M059J (cell line): Measurements from ENCODE around the gene TUBGCP6. TPM values are rescaled to one million over a fixed set of nuclear protein-coding genes. Genes with fewer than 3 reads are reported as not detected.

Experiments used
- DNase-seq: peaks from one replicate; pipeline ENCODE4 v3.0.0-alpha.2; 2012; ENCODE audit warnings: low read depth
- total RNA-seq: library from RNA; depleted of rRNA; stranded (reverse); fragments of >200 nt; shearing (Covaris generic); gene quantifications from 2 replicates; pipeline ENCODE4 v1.2.3, GENCODE V29; 2014

Gene TUBGCP6
- total RNA-seq, 1 experiment from 2014 or later = 12.5 TPM

- no peak for DNase-seq
These were observed 18.3 kb upstream of the TUBGCP6 start for GRCh38 chr22:50262973-50263617.

- peak; percentile 55 for DNase-seq
These were observed 17.7 kb upstream of the TUBGCP6 start for GRCh38 chr22:50262460-50262911.

DNA sequence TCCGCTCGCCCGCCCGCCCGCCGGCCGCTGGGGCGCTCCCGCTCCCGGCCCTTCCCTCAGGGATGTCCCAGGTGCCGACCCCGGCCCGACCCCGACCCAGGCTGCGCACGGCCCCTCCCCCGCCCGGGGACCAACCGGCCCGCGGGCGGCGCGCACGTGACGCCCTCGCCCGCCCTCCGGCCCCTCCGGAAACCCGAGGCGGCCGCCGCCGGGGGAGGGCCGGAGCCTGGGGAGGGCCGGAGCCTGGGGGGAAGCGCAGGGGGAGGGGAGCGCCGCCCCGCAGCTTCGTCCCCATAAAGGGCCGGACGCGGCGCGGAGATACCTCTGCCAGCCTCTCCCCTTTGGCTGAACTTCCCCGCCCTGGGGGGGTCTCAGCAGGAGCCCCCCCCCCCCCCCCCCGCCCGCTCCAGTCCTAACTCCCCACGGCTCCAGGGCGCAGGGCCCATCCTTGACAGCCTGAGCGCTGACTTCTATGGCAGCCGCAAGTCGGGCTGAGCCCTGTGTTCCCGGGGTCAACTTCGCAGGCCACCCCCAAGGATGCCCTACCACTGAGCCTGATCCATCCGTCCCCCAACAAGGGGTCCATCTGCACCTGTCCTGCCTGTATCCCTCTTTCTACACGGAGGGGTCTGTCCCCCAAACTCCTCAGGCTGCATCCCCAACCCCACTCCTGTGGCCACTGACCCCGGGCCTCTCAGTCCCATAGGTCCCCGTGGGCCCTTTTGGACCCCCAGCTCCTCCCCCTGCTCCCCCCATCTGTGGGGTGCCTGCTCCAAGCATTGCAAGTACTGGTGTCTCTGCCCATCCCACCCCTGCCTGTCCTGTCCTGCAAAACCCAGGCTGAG is 17.0 kb upstream of the TUBGCP6 start, which contains the start of gene MAPK12:
MAPK12 (minus strand) TSS at position 69 of the 845 bp plus-strand sequence. CDS start 174 bp downstream, outside the sequence.
- DNase-seq = peak; percentile 29

GRCh38 chr22:50260801-50261614 is 16.2 kb upstream of the TUBGCP6 start:
- peak; percentile 53 for DNase-seq

DNA sequence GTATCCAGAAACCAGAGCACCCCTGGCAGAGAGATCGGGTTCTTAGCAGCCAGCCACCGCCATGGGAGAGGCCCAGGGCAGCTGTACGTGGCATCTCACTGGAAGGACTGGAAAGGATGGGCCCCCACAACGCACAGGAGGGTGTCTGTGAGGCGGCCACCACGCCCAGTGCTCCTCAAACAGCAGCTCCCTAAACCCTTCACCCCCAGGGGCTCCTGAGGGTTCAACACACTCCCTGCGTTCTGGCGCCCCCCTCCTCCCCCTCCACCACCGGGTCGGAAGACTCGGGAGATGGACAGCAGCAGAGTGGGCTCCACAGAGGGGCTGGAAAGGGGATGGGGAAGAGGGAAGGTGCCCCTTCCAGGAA is 15.6 kb upstream of the TUBGCP6 start:
- no peak for DNase-seq

- DNase-seq = no peak
These were observed 14.5 kb upstream of the TUBGCP6 start for GRCh38 chr22:50259302-50259701.

GRCh38 chr22:50258361-50259292 is 13.8 kb upstream of the TUBGCP6 start:
- DNase-seq = no peak

DNA sequence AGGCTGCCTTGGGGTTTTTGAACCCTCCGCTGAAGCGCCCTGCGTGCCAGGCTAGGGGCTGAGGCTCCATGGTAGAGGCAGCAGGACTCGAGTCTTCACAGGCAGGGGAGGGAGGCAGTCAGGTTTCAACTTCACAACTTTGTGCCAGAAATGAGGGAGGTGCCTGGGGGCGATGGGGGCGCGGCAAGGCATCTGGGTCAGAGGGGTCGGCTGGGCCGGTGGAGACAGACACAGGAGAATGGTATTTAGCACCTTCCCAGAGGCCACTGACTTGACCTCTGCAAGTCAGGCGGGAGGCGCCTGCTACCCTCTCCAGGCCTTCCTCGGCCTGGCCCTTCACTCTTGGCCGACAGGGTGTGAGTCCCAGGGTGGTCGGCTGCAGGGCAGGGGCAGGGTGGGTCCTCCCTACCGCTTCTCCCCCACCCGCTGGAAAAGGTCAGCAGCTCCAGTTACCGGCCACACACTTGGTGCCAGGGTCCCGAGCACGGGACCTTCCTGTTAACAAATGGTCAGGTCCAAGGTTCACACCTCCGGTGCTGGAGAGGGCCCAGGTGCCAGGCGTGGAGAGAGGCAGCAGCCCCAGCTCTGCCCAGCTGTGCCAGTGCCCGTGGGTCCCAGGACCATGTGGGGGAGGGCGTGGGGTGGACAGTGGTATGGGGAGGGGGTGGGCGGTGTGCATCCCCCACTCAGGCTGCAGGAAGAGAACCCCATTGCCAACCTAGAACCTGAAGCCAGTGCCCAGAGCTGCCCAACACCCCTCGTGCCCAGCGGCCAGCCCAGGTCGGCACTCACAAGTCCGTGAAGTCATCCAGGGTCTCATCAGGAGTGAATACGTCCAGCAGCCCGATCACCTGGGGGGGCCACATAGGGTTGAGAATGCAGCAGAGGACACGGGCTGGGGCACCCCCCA is 12.9 kb upstream of the TUBGCP6 start:
- DNase-seq = no peak

DNA sequence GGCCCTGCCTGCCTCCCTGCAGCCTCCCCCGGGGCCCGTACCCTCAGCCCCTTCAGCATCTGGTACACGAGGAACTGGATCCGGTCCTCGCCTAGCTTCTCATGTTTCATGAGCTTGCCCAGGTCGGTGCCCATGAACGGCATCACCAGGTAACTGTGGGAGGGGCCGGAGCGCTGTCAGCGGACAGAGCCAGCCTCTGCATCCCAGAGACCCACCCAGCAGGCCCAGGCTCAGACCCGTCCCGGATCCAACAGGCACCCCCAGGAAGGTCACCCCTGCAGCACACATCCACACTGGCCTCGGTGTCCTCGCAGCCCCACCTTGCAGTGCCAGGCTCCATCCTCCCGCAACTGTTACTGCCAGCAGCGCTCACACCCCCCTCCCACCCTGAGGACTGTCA is 12.2 kb upstream of the TUBGCP6 start:
- DNase-seq = no peak

DNA sequence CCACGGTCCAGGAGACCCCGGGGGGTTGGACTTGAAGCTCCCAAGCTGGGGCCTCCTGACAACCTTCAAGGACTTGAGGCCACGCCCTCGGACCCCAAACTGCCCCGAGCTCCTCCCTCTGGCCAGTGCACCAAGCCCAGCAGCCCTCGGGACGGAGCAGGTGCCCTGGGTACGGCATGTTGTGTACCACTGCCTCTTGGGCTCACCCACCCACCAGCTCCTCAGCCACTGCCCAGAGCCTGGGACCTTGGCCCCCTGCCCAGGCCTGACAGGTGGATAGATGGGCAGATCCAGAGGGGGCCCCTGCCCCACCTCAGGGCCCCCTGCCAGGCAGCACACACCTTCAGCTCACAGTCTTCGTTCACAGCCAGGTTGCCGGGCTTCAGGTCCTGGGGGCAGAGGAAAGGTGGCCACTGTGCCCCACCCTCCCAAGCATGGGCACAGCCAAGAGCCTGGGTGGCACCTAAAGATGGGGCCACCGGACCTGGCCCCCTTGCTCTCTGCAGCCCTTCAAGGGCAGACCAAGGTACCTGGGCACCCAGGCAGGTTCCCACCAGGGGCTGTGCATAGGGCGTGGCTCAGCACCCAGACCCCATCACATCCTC is 11.5 kb upstream of the TUBGCP6 start:
- DNase-seq = no peak

- DNase-seq = no peak
These were observed 10.8 kb upstream of the TUBGCP6 start for GRCh38 chr22:50255607-50256006.

DNA sequence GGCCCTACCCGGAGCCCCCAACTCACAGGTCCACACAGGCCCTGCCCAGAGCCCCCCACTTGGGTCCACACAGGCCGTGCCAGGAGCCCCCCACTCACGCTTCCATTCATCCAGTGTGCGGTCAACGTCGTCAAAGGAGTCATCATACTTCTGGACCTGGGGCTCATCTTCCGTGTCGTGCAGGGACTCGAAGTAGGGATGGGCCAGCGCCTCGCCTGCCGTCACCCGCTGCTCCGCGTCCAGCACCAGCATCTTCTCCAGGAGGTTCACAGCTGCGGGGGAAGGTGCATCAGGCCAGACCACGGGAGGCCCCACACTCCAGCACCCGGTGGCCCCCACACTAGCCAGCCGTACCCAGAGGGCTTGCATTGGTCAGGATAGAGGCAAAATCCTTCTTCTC is 10.3 kb upstream of the TUBGCP6 start:
- DNase-seq = no peak

- no peak for DNase-seq
These were observed 9.1 kb upstream of the TUBGCP6 start for GRCh38 chr22:50253941-50254340.

DNA sequence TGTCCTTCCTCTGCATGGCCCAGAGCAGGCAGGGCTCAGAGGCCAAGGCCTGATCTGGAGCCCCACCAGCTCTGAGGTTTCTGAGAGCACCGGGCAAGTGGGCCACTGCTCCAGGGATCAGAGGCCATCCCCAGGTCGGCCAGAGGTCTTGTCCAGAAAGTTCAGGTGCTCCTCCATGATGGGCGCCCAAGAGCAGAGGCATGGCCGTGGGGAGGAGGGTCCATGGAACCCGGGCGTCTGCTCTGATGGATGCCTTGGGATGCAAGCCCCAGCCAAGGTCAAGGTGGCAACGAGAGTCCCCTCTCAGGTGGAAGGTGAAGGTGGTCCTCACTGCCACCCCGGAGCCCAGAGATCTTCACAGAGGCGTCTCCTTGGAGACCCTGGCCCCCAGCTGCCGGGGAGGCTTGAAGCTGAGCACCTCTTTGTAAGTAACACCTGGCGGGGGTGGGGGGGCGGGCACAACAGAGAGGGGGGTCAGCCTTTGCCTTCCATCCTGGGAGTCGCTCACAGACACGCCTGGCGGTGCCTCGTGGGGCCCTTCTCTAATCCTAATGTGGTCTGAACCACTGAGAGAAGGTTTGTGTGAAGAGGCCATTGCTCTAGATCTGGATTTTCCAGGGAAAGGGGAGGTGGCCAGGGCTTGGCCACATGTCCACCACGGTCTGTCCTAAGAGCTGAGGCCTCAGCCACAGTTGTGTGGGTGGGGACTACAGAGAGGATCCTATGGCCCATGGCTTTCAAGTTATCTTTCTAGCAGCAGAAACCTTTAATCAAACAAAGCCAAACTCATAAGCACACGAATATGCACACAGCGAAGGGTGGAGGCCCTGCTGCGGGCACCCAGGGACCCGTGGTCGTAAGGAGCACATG is 8.5 kb upstream of the TUBGCP6 start:
- DNase-seq = no peak

- DNase-seq = peak; percentile 66
These were observed 7.5 kb upstream of the TUBGCP6 start for GRCh38 chr22:50252082-50253045.

DNA sequence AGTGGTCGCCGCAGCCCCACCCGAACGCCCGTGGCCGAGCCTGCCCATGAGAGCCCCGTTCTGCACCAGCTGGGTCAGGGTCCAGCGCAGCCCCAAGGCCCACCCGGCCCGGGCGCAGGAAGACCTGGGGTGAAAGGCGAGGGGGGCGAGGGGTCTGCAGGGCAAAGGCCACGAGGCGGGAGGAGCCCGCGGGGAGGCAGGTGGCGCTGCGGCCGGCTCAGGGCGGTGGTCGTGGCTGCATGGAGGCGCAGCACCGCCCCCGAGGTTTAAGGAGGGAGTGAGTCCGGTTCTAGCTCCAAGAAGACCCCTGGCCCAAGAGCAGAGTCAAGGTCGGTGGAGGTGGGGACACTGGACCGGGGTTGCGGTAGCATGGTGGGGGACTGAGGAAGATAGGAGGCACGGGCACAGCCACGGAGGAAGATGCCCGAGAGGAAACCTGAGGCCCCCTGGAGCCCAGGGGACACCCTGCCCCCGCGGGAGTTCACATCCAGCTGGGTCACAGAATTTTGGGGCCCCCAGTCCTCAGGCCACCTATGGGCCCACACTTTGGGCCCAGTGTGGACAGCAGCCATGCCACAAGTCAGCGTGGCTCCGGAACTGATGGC is 6.8 kb upstream of the TUBGCP6 start:
- no peak for DNase-seq
